Ovary (tissue), 9 donors: ENCODE results near the gene CFAP65. TPM values are rescaled to one million over a fixed set of nuclear protein-coding genes. Genes with fewer than 3 reads are reported as not detected.

Source experiments
- DNase-seq, 5 donors: peaks; one replicate each; pipeline ENCODE4 v3.0.0-alpha.2; 2019 to 2020
- H3K27ac ChIP-seq, 2 donors: fragments of 200-600 bp; one replicate each; pipeline versions ENCODE4 v1.5.1 to v1.8.0; 2019 to 2022
- H3K27me3 ChIP-seq: fragments of 200-600 bp; one replicate; pipeline ENCODE4 v1.8.0; 2022
- H3K36me3 ChIP-seq: fragments of 200-600 bp; sonication (generic); one replicate; pipeline ENCODE4 v1.5.1; 2019
- H3K4me1 ChIP-seq: one replicate; pipeline ENCODE4 v1.8.1; 2013; ENCODE audit warnings: mild to moderate bottlenecking, moderate library complexity; ENCODE audit not compliant: insufficient read depth
- H3K4me3 ChIP-seq: fragments of 200-600 bp; sonication (generic); one replicate; pipeline ENCODE4 v1.5.1; 2017
- H3K9me3 ChIP-seq, 2 donors: fragments of 200-600 bp in 1 of 2; sonication (generic) in 1 of 2; one replicate each; pipeline versions ENCODE4 v1.5.1 to v1.8.1; 2013 to 2019; ENCODE audit warnings: mild to moderate bottlenecking in 1 of 2, moderate library complexity in 1 of 2
- EP300 ChIP-seq: sonication (generic); formaldehyde crosslinking; IDR thresholded peaks from one replicate; pipeline ENCODE4 v1.6.1; 2017; ENCODE audit warnings: antibody characterized with exemption
- POLR2A ChIP-seq: fragments of 450-650 bp; IDR thresholded peaks from one replicate; pipeline ENCODE4 v1.6.1; 2017; ENCODE audit warnings: antibody characterized with exemption, mild to moderate bottlenecking, moderate library complexity
- WGBS, 3 donors: extraction: QIAGEN DNeasy Blood & Tissue Kit in 1 of 3; methylation state at CpG; one replicate each; pipeline versions ENCODE4 v1.1.5 to v1.1.7; 2013 to 2017; 5-methylcytosine and 5-hydroxymethylcytosine counted together
- intact Hi-C, 4 donors: fragments of 100-400 bp; cut with DNase I; formaldehyde crosslinking; loops; one replicate each; pipeline versions ENCODE4 v1.11.0 to v1.15.1; 2022 to 2023
- polyA plus RNA-seq, 2 donors: library from polyadenylated mRNA; stranded (reverse); fragments of 200-250 nt in 1 of 2; fragments of 350-450 nt in 1 of 2; fragmentation: Illumina TruSeq in 1 of 2; extraction: RNeasy Lipid Tissue Mini Kit (QIAGEN cat#74804) in 1 of 2; gene quantifications; one replicate each; pipeline ENCODE4 v1.2.3, GENCODE V29; 2013 to 2014
- total RNA-seq, 7 donors: library from RNA; depleted of rRNA in 2 of 7; stranded (reverse); fragments of >200 nt in 2 of 7; fragmentation: NEBNext Ultra II Directional in 3 of 7; extraction: Animal tissue kit (Norgen Biotek cat#: 25700) in 3 of 7; gene quantifications; one replicate each; pipeline versions ENCODE4 v1.1.0 to v1.2.4, GENCODE V29; 2016 to 2023
- TF ChIP-seq, protein P1 (sequence below), 3 donors: fragments of 450-650 bp in 2 of 3; fragments of 200-600 bp in 1 of 3; IDR thresholded peaks; one replicate each; pipeline versions ENCODE4 v1.5.1 to v1.8.0; 2016 to 2022; ENCODE audit warnings: antibody characterized with exemption in 3 of 3, mild to moderate bottlenecking in 1 of 3
- donor health status: DM: no; HTN: no; CAD: no; lungs with moderate emphysema.
- donor health status: DM: no; HTN: no; CAD: no.
- donor health status: Bipolar disorder and iron deficiency.
- donor health status: DM: yes; HTN: yes; CAD: no.
- donor health status: DM: no; HTN: no; CAD: no.
- donor health status: DM: yes; HTN: yes; CAD: no.

Gene CFAP65
- total and polyA plus RNA-seq, 9 donors = 0.04 to 19.6 (median 0.90) TPM; not detected in 3

GRCh38 chr2:219003979-219004378 is 37.3 kb downstream of the CFAP65 start:
- H3K36me3 ChIP-seq = no peaks in the 10 kb centered on the region
- no peak for DNase-seq
- H3K4me1 ChIP-seq = peaks cover 11% of the 10 kb centered on the region
- intact Hi-C loops = no loop called here
- TF ChIP-seq EP300 (no peak), POLR2A (no peak)
- TF ChIP-seq, protein P1, sequence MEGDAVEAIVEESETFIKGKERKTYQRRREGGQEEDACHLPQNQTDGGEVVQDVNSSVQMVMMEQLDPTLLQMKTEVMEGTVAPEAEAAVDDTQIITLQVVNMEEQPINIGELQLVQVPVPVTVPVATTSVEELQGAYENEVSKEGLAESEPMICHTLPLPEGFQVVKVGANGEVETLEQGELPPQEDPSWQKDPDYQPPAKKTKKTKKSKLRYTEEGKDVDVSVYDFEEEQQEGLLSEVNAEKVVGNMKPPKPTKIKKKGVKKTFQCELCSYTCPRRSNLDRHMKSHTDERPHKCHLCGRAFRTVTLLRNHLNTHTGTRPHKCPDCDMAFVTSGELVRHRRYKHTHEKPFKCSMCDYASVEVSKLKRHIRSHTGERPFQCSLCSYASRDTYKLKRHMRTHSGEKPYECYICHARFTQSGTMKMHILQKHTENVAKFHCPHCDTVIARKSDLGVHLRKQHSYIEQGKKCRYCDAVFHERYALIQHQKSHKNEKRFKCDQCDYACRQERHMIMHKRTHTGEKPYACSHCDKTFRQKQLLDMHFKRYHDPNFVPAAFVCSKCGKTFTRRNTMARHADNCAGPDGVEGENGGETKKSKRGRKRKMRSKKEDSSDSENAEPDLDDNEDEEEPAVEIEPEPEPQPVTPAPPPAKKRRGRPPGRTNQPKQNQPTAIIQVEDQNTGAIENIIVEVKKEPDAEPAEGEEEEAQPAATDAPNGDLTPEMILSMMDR (IDR thresholded peaks at IDR 0.05) = no peak
- no peak overlapping the region for H3K27ac ChIP-seq
- H3K27me3 ChIP-seq = peaks cover 7% of the 10 kb centered on the region
- H3K4me3 ChIP-seq = no peak overlapping the region
- H3K9me3 ChIP-seq = no peaks in the 10 kb centered on the region
- WGBS, 3 donors = 82 to 87% (median 83%) methylated on average over 3 of the region's 3 CpGs

DNA sequence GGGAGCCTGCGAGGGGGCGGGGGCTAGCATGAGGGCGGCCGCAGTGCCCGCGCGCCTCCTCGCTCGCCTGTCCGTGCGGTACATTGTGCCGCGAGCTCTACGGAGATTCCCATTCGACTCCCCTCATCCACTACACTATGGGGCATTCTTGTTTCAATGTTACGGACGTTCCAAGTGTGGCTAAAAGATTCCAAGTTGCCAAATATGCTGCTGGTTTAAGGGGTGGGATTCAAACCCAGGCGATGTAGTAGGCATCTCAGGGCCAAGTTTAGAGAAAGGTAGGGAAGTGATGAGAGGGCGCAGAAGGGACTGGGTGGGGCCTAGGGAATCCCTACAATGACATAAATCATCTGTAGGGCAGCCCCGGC is 38.1 kb downstream of the CFAP65 start:
- DNase-seq = no peak
- H3K27me3 ChIP-seq = peaks cover 7% of the 10 kb centered on the region
- 5 to 8% (median 5%) methylated on average over 19 to 20 of the region's 20 CpGs for whole genome bisulfite sequencing, 3 donors
- intact Hi-C loops = no loop called here
- no peaks in the 10 kb centered on the region for H3K36me3 ChIP-seq
- no peaks in the 10 kb centered on the region for H3K9me3 ChIP-seq
- H3K4me1 ChIP-seq = peaks cover 11% of the 10 kb centered on the region
- TF ChIP-seq EP300 (no peak), POLR2A (no peak)
- TF ChIP-seq, protein P1 (IDR thresholded peaks at IDR 0.05) = no peak
- no peak overlapping the region for H3K4me3 ChIP-seq
- no peak overlapping the region for H3K27ac ChIP-seq

GRCh38 chr2:219002395-219003266 is 38.7 kb downstream of the CFAP65 start:
- intact Hi-C loops = no loop called here
- Histone ChIP-seq H3K4me3 (no peak overlapping the region), H3K27me3 (peaks cover 7% of the 10 kb centered on the region), H3K9me3 (no peaks in the 10 kb centered on the region), H3K4me1 (peaks cover 11% of the 10 kb centered on the region), H3K36me3 (no peaks in the 10 kb centered on the region), H3K27ac (no peak overlapping the region)
- no peak for DNase-seq
- TF ChIP-seq, protein P1 (IDR thresholded peaks at IDR 0.05) = no peak
- TF ChIP-seq EP300 (no peak), POLR2A (no peak)
- WGBS, 3 donors = 1 to 2% (median 1%) methylated on average over 48 to 72 of the region's 72 CpGs

DNA sequence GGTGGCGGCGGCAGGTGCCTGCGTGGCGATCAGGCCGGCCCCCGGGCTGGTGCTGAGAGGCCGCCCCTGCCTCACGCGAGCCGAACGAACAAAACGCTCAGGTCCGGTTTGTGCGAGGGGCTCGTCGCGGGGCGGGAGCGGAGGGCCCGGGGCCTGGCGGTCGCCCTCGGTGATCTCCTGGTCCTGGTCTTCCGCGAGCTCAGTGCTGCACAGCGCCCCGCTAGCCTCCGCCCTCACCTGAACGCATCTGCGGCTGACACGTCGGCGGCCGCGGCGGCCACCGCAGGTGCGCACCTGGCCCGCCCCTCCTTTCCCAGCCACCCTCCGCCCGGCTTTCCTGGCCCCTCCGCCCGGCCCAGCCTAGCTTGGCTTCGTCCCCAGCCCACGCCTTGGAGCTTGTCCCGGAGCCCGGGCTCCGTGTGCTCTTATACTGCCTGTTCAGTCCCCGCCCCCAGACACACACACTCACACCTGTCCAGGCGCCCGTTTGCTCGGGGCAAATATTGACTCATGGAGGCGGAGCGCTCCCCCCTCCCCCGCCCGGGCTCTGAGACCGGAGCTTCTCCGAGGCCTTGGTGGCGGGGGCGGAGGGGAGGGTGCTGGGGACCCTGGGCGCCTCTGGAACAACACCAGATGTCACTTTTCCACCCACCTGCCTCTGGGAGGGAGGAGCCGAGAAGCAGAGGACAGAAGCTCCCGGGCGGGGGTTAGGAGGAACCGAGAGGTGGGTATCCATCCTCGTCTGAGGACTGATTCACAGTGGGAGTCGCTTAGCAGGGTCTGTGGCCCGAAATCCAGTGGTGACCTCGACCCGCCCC is 39.5 kb downstream of the CFAP65 start:
- WGBS, 3 donors = 1% methylated on average over 44 to 70 of the region's 70 CpGs
- Histone ChIP-seq H3K27ac (no peak overlapping the region), H3K27me3 (peaks cover 7% of the 10 kb centered on the region), H3K9me3 (no peaks in the 10 kb centered on the region), H3K36me3 (no peaks in the 10 kb centered on the region), H3K4me1 (peaks cover 11% of the 10 kb centered on the region), H3K4me3 (no peak overlapping the region)
- DNase-seq = no peak
- intact Hi-C loops = no loop called here
- TF ChIP-seq, protein P1 (IDR thresholded peaks at IDR 0.05) = no peak
- TF ChIP-seq POLR2A = no peak
- TF ChIP-seq EP300 = no peak
